ENCODE data around the gene ANTXR2.

ANTXR2 gene

GRCh38 chr4:80069837-80070731, 2.9 kb downstream of the ANTXR2 start:
- DNase-seq (ENCODE audit: low spot score), result no peak

- no peak for DNase-seq (ENCODE audit: low spot score)
Observed at GRCh38 chr4:80069108-80069836, 3.8 kb downstream of the ANTXR2 start.

GRCh38 chr4:80065601-80066000, 7.4 kb downstream of the ANTXR2 start:
- no peak for DNase-seq (ENCODE audit: low spot score)

- DNase-seq (ENCODE audit: low spot score), result no peak
Observed at GRCh38 chr4:80062527-80062926, 10.5 kb downstream of the ANTXR2 start.

GRCh38 chr4:80060804-80061203, 12.2 kb downstream of the ANTXR2 start:
- DNase-seq (ENCODE audit: low spot score), result no peak

- DNase-seq (ENCODE audit: low spot score), result peak; percentile 17
Observed at GRCh38 chr4:80058740-80059139, 14.3 kb downstream of the ANTXR2 start.

GRCh38 chr4:80054375-80054774, 18.7 kb downstream of the ANTXR2 start:
- DNase-seq (ENCODE audit: low spot score), result no peak

GRCh38 chr4:80053140-80053910, 19.7 kb downstream of the ANTXR2 start:
- no peak for DNase-seq (ENCODE audit: low spot score)

GRCh38 chr4:80049813-80050534, 23.1 kb downstream of the ANTXR2 start:
- no peak for DNase-seq (ENCODE audit: low spot score)

- no peak for DNase-seq (ENCODE audit: low spot score)
Observed at GRCh38 chr4:80049402-80049801, 23.6 kb downstream of the ANTXR2 start.

GRCh38 chr4:80045786-80046185, 27.2 kb downstream of the ANTXR2 start:
- peak; percentile 43 for DNase-seq (ENCODE audit: low spot score)

GRCh38 chr4:80043541-80043940, 29.5 kb downstream of the ANTXR2 start:
- no peak for DNase-seq (ENCODE audit: low spot score)

GRCh38 chr4:80042821-80043220, 30.2 kb downstream of the ANTXR2 start:
- DNase-seq (ENCODE audit: low spot score), result no peak

- no peak for DNase-seq (ENCODE audit: low spot score)
Observed at GRCh38 chr4:80037864-80038263, 35.2 kb downstream of the ANTXR2 start.

GRCh38 chr4:80036949-80037685, 35.9 kb downstream of the ANTXR2 start:
- DNase-seq (ENCODE audit: low spot score), result peak; percentile 71

GRCh38 chr4:80036306-80036705, 36.7 kb downstream of the ANTXR2 start:
- no peak for DNase-seq (ENCODE audit: low spot score)

- no peak for DNase-seq (ENCODE audit: low spot score)
Observed at GRCh38 chr4:80035336-80035735, 37.7 kb downstream of the ANTXR2 start.

GRCh38 chr4:80033581-80033980, 39.4 kb downstream of the ANTXR2 start:
- no peak for DNase-seq (ENCODE audit: low spot score)

- DNase-seq (ENCODE audit: low spot score), result no peak
Observed at GRCh38 chr4:80029364-80029763, 43.7 kb downstream of the ANTXR2 start.

- DNase-seq (ENCODE audit: low spot score), result no peak
Observed at GRCh38 chr4:80027611-80028010, 45.4 kb downstream of the ANTXR2 start.

GRCh38 chr4:80026100-80026499, 46.9 kb downstream of the ANTXR2 start:
- DNase-seq (ENCODE audit: low spot score), result no peak

Measured in AG08395 (cell line).